A549 (cell line): Measurements from ENCODE around the gene ADARB1.

Source experiments
- POLR2A ChIP-seq: IDR thresholded peaks from 2 replicates; pipeline ENCODE4 v1.6.1; 2012; ENCODE audit warnings: mild to moderate bottlenecking, low read length
- SMC3 ChIP-seq: fragments of >200 bp; sonication (Bioruptor Twin); formaldehyde crosslinking; IDR thresholded peaks from 3 replicates; pipeline ENCODE4 v1.6.1; 2018; ENCODE audit warnings: inconsistent platforms
- USF2 ChIP-seq: fragments of 450-650 bp; IDR thresholded peaks from 2 replicates; pipeline ENCODE4 v1.6.1; 2014; ENCODE audit warnings: antibody characterized with exemption
- ZFP36 ChIP-seq: fragments of 450-650 bp; IDR thresholded peaks from 2 replicates; pipeline ENCODE4 v1.6.1; 2014; ENCODE audit warnings: borderline replicate concordance; ENCODE audit not compliant: partially characterized antibody
- TF ChIP-seq, protein P1 (sequence below): fragments of >200 bp; sonication (Bioruptor Twin); formaldehyde crosslinking; IDR thresholded peaks from 3 replicates; pipeline ENCODE4 v1.5.1; 2016

DNA sequence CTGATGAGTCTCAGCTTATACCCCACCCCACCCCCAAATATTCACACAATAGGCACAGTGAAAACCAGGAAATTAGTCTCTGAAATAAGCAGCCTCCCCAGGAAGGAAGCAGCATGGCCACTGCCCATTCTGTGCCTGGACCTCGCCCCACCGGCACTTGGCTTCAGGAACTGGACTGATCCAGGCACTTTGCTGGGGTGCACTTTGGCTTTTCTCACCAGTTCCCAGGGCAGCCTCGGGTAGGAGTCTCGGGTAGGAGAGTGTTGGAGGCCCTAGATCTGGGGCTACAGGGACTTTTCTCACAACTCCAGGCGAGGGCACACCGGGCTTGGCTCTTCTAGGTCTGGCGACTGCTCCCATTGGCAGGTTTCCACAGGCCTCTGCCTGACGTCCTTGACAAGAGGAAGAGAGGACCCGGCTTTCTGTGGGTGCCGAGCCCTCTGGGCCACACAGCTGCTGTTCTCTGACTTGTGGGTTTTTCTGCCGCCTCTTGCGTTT, 18.7 kb downstream of the ADARB1 start:
- TF ChIP-seq, protein P1, sequence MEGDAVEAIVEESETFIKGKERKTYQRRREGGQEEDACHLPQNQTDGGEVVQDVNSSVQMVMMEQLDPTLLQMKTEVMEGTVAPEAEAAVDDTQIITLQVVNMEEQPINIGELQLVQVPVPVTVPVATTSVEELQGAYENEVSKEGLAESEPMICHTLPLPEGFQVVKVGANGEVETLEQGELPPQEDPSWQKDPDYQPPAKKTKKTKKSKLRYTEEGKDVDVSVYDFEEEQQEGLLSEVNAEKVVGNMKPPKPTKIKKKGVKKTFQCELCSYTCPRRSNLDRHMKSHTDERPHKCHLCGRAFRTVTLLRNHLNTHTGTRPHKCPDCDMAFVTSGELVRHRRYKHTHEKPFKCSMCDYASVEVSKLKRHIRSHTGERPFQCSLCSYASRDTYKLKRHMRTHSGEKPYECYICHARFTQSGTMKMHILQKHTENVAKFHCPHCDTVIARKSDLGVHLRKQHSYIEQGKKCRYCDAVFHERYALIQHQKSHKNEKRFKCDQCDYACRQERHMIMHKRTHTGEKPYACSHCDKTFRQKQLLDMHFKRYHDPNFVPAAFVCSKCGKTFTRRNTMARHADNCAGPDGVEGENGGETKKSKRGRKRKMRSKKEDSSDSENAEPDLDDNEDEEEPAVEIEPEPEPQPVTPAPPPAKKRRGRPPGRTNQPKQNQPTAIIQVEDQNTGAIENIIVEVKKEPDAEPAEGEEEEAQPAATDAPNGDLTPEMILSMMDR = no peak
- TF ChIP-seq ZFP36 = no peak
- TF ChIP-seq SMC3 = no peak
- TF ChIP-seq USF2 = no peak
- no peak for TF ChIP-seq POLR2A
